NCI-H2107 treated with DMSO at 0.1 percent for 48 hours (cell line): ENCODE measurements around the gene HDHD5.

ENCODE experiments used
- DNase-seq: peaks from one replicate; lab custom pipeline; 2025; ENCODE audit not compliant: unreplicated experiment; lab: John Stamatoyannopoulos, UW

HDHD5 gene

DNA sequence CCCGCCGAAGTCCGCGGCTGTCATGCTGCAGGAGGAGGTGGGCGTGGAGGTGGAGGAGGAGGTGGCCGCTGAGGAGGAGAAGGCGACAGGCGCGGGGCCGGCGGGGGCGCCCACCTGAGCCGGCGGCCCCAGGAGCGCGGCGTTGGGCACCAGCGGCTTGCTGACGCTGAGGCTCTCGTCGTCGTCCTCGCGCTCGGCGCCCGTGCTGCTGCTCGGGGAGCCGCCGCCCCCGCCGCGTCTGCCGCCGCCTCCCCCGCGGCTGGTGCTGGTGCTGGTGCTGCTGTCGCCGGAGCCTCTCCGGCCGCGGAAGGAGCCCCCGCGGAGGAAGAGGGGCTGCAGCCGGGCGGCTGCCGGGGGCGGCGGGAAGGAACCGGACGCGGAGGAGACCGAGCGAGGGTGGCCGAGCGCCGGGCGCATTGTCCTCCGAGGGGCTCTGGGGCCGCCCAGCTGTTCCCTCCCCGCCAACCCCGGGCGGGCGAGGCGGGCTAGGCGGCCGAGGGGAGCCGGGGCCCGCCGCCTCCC lies 38.3 kb downstream of the HDHD5 start:
- no peak for DNase-seq

DNA sequence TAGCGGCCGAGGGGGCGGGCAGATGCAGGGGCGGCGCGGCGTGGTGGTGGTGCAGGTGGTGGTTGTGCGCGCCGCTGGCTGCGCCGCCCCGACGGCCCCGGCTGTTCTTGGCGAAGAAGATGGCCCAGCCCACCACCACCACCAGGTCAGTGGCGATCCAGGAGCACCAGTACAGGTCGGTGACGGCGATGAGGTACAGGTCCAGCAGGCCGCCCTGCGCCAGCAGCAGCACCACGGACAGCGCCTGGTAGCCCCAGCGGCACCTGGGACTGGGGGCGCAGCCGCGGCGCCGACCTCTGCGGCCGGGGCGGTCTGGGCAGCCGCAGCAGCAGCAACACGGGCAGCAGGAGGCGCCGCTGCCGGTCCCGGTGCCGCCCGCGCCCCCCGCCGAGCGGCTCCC lies 38.8 kb downstream of the HDHD5 start:
- DNase-seq: no peak

- DNase-seq: no peak
These were observed 39.4 kb downstream of the HDHD5 start for GRCh38 chr22:17119481-17120202.

DNA sequence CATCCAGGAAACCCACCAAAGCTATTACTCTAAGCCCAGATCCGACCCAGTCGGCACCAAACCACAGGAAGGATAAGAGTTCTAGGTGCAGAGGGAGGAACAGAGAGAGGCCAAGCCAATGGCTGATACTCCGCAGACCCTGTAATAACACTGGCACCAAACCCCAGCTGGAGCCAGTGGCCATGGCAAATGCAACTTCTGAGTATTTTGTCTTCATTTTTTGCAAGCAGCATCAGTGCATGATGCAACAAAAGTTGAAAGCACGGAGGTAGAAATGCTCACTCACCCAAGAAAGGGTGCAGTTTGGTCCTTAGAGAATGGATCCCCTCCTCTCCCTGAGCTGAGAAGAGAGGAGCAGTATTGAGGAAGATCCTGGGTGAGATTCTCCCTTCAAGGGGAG lies 40.7 kb downstream of the HDHD5 start:
- DNase-seq: no peak

GRCh38 chr22:17117890-17118289 lies 41.2 kb downstream of the HDHD5 start:
- no peak for DNase-seq

DNA sequence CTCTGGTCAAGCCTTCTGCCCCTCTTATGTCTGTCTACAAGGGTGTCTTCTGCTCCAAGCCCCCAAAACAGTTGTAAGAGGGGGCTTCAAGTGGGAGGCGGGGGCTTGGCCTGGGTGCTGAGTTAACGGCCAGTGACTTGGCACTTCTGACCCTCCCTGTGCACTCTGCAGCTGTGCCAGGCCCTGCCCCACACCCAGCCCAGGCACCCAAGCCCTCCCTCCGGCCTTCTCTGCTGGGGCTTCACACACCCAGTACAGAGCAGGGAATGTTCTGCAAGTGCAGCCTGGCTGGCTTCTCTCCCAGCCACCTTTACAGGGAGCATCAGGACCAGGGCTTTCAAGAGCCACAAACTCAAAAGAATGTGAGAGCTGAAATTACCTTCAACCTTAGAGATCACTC lies 41.7 kb downstream of the HDHD5 start:
- no peak for DNase-seq

- no peak for DNase-seq
These were observed 42.3 kb downstream of the HDHD5 start for GRCh38 chr22:17116572-17117330.

DNA sequence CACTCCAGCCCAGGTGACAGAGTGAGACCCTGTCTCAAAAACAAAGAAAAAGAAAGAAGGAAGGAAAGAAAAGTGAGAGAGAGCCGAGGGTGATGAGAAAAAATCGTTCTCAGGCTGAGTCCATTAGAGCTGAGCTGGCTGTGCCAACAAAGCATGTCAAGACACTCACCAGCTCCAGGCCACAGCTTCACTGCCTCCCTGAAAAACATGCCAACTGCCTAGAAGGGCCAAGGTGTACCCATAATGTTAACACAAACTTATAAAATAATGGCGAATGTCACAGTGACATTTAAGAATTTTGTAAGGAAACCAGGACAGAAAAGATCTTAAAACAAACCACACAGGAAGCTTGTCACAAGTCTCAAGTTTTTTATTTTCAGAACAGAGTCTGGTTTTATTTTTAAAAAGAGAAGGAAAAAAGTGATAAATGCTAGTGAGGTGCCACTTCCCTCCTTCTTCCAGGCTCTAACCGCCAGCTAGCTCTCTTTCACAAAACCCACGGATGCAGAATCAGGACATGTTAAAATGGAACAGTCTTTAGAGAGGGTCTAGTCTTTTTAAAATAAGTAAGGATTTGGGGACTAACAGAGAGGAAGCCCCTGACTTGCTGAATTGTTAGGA lies 43.0 kb downstream of the HDHD5 start:
- DNase-seq: no peak

DNA sequence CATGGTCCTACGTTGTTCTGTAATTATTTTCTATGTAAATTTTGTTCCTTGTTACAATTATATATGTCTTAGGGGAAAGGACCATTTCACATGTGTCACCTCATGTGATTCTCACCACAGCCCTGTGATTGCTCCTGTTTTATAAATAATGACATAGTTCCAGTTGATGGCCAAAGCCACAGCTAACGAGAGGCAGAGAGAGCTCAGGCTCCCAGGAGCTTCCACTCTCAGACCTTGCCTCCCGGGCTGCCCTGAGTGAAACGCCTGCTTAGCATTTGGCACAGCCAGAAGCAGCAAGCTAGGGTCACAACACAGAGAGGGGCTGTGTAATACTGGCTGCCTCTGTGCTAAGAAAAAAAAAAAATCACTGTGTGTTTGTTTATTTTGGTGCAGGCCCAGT lies 43.8 kb downstream of the HDHD5 start:
- DNase-seq: no peak

GRCh38 chr22:17114898-17115235 lies 44.2 kb downstream of the HDHD5 start:
- DNase-seq: no peak

- DNase-seq: no peak
These were observed 44.7 kb downstream of the HDHD5 start for GRCh38 chr22:17114173-17114897.

- no peak for DNase-seq
These were observed 45.5 kb downstream of the HDHD5 start for GRCh38 chr22:17113600-17113999.

DNA sequence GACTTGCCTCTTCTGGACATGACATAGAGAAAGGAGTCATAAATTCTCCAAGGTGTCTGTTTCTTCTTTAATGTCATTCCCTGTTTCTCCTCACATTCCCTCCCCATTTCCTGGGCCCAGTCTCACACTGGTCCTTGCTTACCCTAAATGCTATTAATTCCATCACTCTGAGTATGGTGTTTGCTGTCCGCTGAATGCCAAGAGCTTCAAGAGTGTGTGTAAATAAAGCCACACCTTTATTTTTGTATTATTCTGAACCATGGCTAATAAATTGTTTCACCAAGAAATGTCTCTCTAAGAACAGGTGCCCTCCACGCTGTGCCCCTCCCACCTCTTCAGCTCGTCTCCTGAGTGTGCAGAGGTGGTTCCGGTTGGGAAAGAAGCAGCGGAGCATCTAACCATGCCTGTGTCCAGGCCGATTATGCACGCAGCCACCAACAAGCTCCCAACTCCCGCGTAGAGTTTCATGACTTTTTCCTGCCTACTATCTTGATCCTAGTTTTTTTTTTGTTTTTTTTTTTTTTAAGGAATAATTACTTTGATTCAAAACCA lies 46.5 kb downstream of the HDHD5 start:
- no peak for DNase-seq

- DNase-seq: no peak
These were observed 48.1 kb downstream of the HDHD5 start for GRCh38 chr22:17110791-17111550.

GRCh38 chr22:17109976-17110375 lies 49.1 kb downstream of the HDHD5 start:
- no peak for DNase-seq

- DNase-seq: no peak
These were observed 49.8 kb downstream of the HDHD5 start for GRCh38 chr22:17109113-17109865.

- DNase-seq: no peak
These were observed 50.6 kb downstream of the HDHD5 start for GRCh38 chr22:17108256-17109112.

- DNase-seq: no peak
These were observed 51.6 kb downstream of the HDHD5 start for GRCh38 chr22:17107547-17107810.
